Right lobe of liver (tissue), 6 donors: Measurements from ENCODE around the gene DVL1. TPM values are rescaled to one million over a fixed set of nuclear protein-coding genes. Genes with fewer than 3 reads are reported as not detected.

Source experiments
- ATAC-seq, 4 donors: fragments of 200-7000 bp; cut with Tn5 transposase; one replicate each; pipeline ENCODE4 v1.9.1; 2020; ENCODE audit warnings: mild to moderate bottlenecking in 4 of 4, moderate library complexity in 4 of 4
- DNase-seq, 3 donors: peaks; one replicate each; pipeline ENCODE4 v3.0.0-alpha.2; 2020
- H3K27ac ChIP-seq, 3 donors: fragments of 200-600 bp; one replicate each; pipeline ENCODE4 v1.8.0; 2022
- H3K27me3 ChIP-seq, 2 donors: fragments of 200-600 bp; one replicate each; pipeline ENCODE4 v1.8.0; 2022
- H3K36me3 ChIP-seq, 4 donors: fragments of 200-600 bp; sonication (generic) in 1 of 4; one replicate each; pipeline versions ENCODE4 v1.5.1 to v1.8.0; 2017 to 2022; ENCODE audit warnings: control low read depth in 1 of 4
- H3K4me1 ChIP-seq, 4 donors: fragments of 200-600 bp; sonication (generic) in 1 of 4; one replicate each; pipeline versions ENCODE4 v1.5.1 to v1.8.0; 2017 to 2022; ENCODE audit warnings: control low read depth in 1 of 4
- H3K4me3 ChIP-seq, 3 donors: fragments of 200-600 bp; one replicate each; pipeline ENCODE4 v1.8.0; 2022
- H3K9me3 ChIP-seq, 4 donors: fragments of 200-600 bp; sonication (generic) in 1 of 4; one replicate each; pipeline versions ENCODE4 v1.5.1 to v1.8.0; 2017 to 2022; ENCODE audit warnings: control low read depth in 1 of 4
- CTCF ChIP-seq, 4 donors: fragments of 200-600 bp in 3 of 4; fragments of 450-650 bp in 1 of 4; IDR thresholded peaks; one replicate each; pipeline versions ENCODE4 v1.5.1 to v1.8.0; 2016 to 2022; ENCODE audit warnings: antibody characterized with exemption in 4 of 4, mild to moderate bottlenecking in 2 of 4
- POLR2A ChIP-seq: fragments of 450-650 bp; IDR thresholded peaks from one replicate; pipeline ENCODE4 v1.6.1; 2017; ENCODE audit warnings: antibody characterized with exemption, mild to moderate bottlenecking
- WGBS: methylation state at CpG from one replicate; pipeline ENCODE4 v1.1.6; 2018; ENCODE audit warnings: low coverage, low lambda C conversion rate; ENCODE audit not compliant: insufficient coverage; ENCODE audit errors: missing lambda C conversion rate; 5-methylcytosine and 5-hydroxymethylcytosine counted together
- intact Hi-C, 2 donors: fragments of 100-400 bp; cut with DNase I; formaldehyde crosslinking; loops; one replicate each; pipeline versions ENCODE4 v1.11.2 to v1.14.1; 2022
- total RNA-seq, 6 experiments: library from RNA; depleted of rRNA in 2 of 6; stranded (reverse); fragments of >200 nt in 2 of 6; fragmentation: NEBNext Ultra II Directional in 3 of 6; extraction: Animal tissue kit (Norgen Biotek cat#: 25700) in 3 of 6; gene quantifications; one replicate each; pipeline versions ENCODE4 v1.1.0 to v1.2.4, GENCODE V29; 2016 to 2023
- donor health status: DM: no; HTN: yes; CAD: no.
- donor health status: DM: no; HTN: no; CAD: no.
- donor health status: DM: no; HTN: no; CAD: no.
- donor health status: DM: no; HTN: yes; CAD: no.
- donor health status: DM: no; HTN: yes; CAD: no.

Gene DVL1
- total RNA-seq, 6 experiments from 2014 or later: 32.7 to 54.6 (median 41.2) TPM

GRCh38 chr1:1330366-1331067, 18.7 kb downstream of the DVL1 start:
- Histone ChIP-seq H3K4me1 (peaks cover 0 to 14% (median 3%) of the 10 kb centered on the region in 4 donors), H3K36me3 (peaks cover 0 to 17% (median 4%) of the 10 kb centered on the region in 4 donors), H3K27me3 (no peaks in the 10 kb centered on the region), H3K9me3 (no peaks in the 10 kb centered on the region), H3K27ac (no peak overlapping the region), H3K4me3 (no peak overlapping the region)
- DNase-seq (no peak), ATAC-seq (no peak)
- 29% methylated on average over 2 of the region's 15 CpGs for WGBS
- TF ChIP-seq POLR2A: no peak
- TF ChIP-seq CTCF (IDR thresholded peaks at IDR 0.05): no peak
- intact Hi-C loops: no loop called here

GRCh38 chr1:1329304-1330210, 19.7 kb downstream of the DVL1 start:
- ATAC-seq (no peak), DNase-seq (no peak)
- intact Hi-C loops: no loop called here
- H3K27ac ChIP-seq: no peak overlapping the region
- WGBS: 88% methylated on average over 32 of the region's 58 CpGs
- H3K9me3 ChIP-seq: no peaks in the 10 kb centered on the region
- no peaks in the 10 kb centered on the region for H3K27me3 ChIP-seq
- no peak overlapping the region for H3K4me3 ChIP-seq
- TF ChIP-seq POLR2A (peak; percentile 16), CTCF (IDR thresholded peaks at IDR 0.05) (no peak)
- peaks cover 0 to 17% (median 4%) of the 10 kb centered on the region in 4 donors for H3K36me3 ChIP-seq
- peaks cover 0 to 16% (median 3%) of the 10 kb centered on the region in 4 donors for H3K4me1 ChIP-seq

- no peaks in the 10 kb centered on the region for H3K9me3 ChIP-seq
- TF ChIP-seq CTCF (IDR thresholded peaks at IDR 0.05) (no peak), POLR2A (no peak)
- DNase-seq: no peak
- H3K27me3 ChIP-seq: no peaks in the 10 kb centered on the region
- H3K4me1 ChIP-seq: peaks cover 0 to 19% (median 3%) of the 10 kb centered on the region in 4 donors
- H3K4me3 ChIP-seq: no peak overlapping the region
- ATAC-seq: no peak
- H3K36me3 ChIP-seq: peaks cover 0 to 17% (median 4%) of the 10 kb centered on the region in 4 donors
- no peak overlapping the region for H3K27ac ChIP-seq
- intact Hi-C loops: no loop called here
- WGBS: no CpG with 5 or more reads among the region's 15 CpGs
Measured at GRCh38 chr1:1328254-1328653, 21.0 kb downstream of the DVL1 start.

GRCh38 chr1:1327291-1327690, 21.9 kb downstream of the DVL1 start:
- H3K4me1 ChIP-seq: peaks cover 0 to 20% (median under 1%) of the 10 kb centered on the region in 4 donors
- H3K27ac ChIP-seq: no peak overlapping the region
- DNase-seq (no peak), ATAC-seq (no peak)
- no peak overlapping the region for H3K4me3 ChIP-seq
- peaks cover 0 to 17% (median 4%) of the 10 kb centered on the region in 4 donors for H3K36me3 ChIP-seq
- H3K9me3 ChIP-seq: no peaks in the 10 kb centered on the region
- no peaks in the 10 kb centered on the region for H3K27me3 ChIP-seq
- no CpG with 5 or more reads among the region's 40 CpGs for WGBS
- intact Hi-C loops: no loop called here
- TF ChIP-seq CTCF (IDR thresholded peaks at IDR 0.05) (no peak), POLR2A (no peak)
